ENCODE results near the gene BRI3. TPM values are rescaled to one million over a fixed set of nuclear protein-coding genes. Genes with fewer than 3 reads are reported as not detected.

Gene BRI3
- total RNA-seq, 6 experiments from 2014 or later = 34.7 to 160 (median 137) TPM

DNA sequence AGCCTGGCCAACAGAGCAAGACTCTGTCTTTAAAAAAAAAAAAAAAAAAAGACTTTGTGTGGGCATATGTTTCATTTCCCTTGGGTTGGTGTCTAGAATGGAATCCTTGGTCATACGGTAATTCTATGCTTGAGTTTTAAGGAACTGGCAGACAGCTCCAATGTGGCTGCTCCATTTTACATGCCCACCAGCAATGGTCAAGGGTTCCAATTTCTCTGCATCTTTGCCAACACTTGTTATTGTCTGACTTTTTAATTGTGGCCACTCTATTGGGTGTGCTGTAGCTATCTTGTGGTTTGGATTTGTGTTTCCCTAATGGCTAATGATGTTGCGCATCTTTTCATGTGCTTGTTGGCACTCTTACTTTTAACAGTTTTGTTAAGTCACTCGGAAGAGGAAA is 57.6 kb downstream of the BRI3 start:
- Histone ChIP-seq H3K36me3 (no peaks in the 10 kb centered on the region), H3K27ac (no peak overlapping the region), H3K4me1 (peaks cover 0 to 7% (median 0%) of the 10 kb centered on the region in 4 donors), H3K4me3 (no peak overlapping the region), H3K27me3 (no peaks in the 10 kb centered on the region), H3K9me3 (no peaks in the 10 kb centered on the region)
- ATAC-seq (no peak), DNase-seq (no peak)
- intact Hi-C loops (cut with DNase I) = no loop called here
- TF ChIP-seq, protein P1, sequence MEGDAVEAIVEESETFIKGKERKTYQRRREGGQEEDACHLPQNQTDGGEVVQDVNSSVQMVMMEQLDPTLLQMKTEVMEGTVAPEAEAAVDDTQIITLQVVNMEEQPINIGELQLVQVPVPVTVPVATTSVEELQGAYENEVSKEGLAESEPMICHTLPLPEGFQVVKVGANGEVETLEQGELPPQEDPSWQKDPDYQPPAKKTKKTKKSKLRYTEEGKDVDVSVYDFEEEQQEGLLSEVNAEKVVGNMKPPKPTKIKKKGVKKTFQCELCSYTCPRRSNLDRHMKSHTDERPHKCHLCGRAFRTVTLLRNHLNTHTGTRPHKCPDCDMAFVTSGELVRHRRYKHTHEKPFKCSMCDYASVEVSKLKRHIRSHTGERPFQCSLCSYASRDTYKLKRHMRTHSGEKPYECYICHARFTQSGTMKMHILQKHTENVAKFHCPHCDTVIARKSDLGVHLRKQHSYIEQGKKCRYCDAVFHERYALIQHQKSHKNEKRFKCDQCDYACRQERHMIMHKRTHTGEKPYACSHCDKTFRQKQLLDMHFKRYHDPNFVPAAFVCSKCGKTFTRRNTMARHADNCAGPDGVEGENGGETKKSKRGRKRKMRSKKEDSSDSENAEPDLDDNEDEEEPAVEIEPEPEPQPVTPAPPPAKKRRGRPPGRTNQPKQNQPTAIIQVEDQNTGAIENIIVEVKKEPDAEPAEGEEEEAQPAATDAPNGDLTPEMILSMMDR (IDR thresholded peaks at IDR 0.05) = no peak
- no peak for TF ChIP-seq POLR2A (IDR thresholded peaks at IDR 0.05)
- 100% methylated on average over 3 of the region's 3 CpGs for WGBS (ENCODE audit: insufficient coverage, low coverage, low lambda C conversion rate, missing lambda C conversion rate)

DNA sequence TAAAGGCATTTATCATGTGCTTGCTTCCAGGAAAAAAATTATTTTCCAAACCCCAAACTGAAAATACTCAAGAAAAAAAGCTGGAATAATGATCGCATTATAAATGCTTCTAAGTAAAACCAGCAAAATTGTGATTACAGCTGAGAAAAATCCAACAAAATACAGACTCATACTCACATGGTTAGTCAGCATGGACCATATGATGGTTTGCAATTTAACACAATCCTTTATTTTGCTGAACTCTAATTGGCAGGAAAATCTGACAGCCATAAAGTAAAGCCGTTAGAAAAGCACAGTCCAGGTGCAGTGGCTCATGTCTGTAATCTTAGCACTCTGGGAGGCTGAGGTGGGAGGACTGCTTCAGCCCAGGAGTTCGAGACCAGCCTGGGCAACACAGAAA is 59.6 kb downstream of the BRI3 start:
- Histone ChIP-seq H3K9me3 (no peaks in the 10 kb centered on the region), H3K36me3 (no peaks in the 10 kb centered on the region), H3K4me1 (peaks cover 0 to 7% (median 0%) of the 10 kb centered on the region in 4 donors), H3K27ac (no peak overlapping the region), H3K4me3 (no peak overlapping the region), H3K27me3 (no peaks in the 10 kb centered on the region)
- DNase-seq = no peak
- intact Hi-C loops (cut with DNase I) = no loop called here
- TF ChIP-seq, protein P1 (IDR thresholded peaks at IDR 0.05) = no peak
- TF ChIP-seq POLR2A (IDR thresholded peaks at IDR 0.05) = no peak
- 74% methylated on average over 2 of the region's 3 CpGs for WGBS (ENCODE audit: insufficient coverage, low coverage, low lambda C conversion rate, missing lambda C conversion rate)
- ATAC-seq = no peak

Other genes starting within 250 kb of the BRI3 start
- gene LMTK2, start 174.8 kb upstream of the BRI3 start, total RNA-seq = 10 to 100 TPM in 5 of 6 experiments, 1 to 10 TPM in 1; 9.4 to 16.7 (median 13.9) TPM
- 10 to 100 TPM in 2 of 6 experiments, 1 to 10 TPM in 4; 2.3 to 25.9 (median 5.3) TPM for gene BHLHA15, start 70.2 kb upstream of the BRI3 start, total RNA-seq
- gene TECPR1, start 29.5 kb upstream of the BRI3 start, total RNA-seq = 10 to 100 TPM in 5 of 6 experiments, 1 to 10 TPM in 1; 9.4 to 14.9 (median 12.4) TPM
- gene BAIAP2L1, start 119.4 kb downstream of the BRI3 start, total RNA-seq = 10 to 100 TPM in 5 of 6 experiments, 1 to 10 TPM in 1; 9.1 to 29.5 (median 25.2) TPM